Ascending aorta (tissue), 2 donors: Measurements from ENCODE around the gene MIS18BP1. TPM values are rescaled to one million over a fixed set of nuclear protein-coding genes. Genes with fewer than 3 reads are reported as not detected.

Source experiments
- DNase-seq, 2 donors: peaks; one replicate each; pipeline ENCODE4 v3.0.0-alpha.2; 2019; ENCODE audit warnings: low spot score in 2 of 2
- H3K27ac ChIP-seq, 2 donors: fragments of 200-600 bp; sonication (generic); one replicate each; pipeline ENCODE4 v1.5.1; 2016 to 2017; ENCODE audit warnings: mild to moderate bottlenecking in 1 of 2
- H3K27me3 ChIP-seq: fragments of 200-600 bp; sonication (generic); one replicate; pipeline ENCODE4 v1.5.1; 2017
- H3K36me3 ChIP-seq, 2 donors: fragments of 200-600 bp; sonication (generic); one replicate each; pipeline ENCODE4 v1.5.1; 2016
- H3K4me1 ChIP-seq, 2 donors: fragments of 200-600 bp; sonication (generic); one replicate each; pipeline ENCODE4 v1.5.1; 2016 to 2017; ENCODE audit warnings: mild to moderate bottlenecking in 1 of 2
- H3K4me3 ChIP-seq, 2 donors: fragments of 200-600 bp; sonication (generic); one replicate each; pipeline ENCODE4 v1.5.1; 2016 to 2017; ENCODE audit warnings: mild to moderate bottlenecking in 1 of 2
- H3K9me3 ChIP-seq, 2 donors: fragments of 200-600 bp; sonication (generic); one replicate each; pipeline ENCODE4 v1.5.1; 2016
- CTCF ChIP-seq, 3 experiments: fragments of 200-600 bp in 2 of 3; fragments of 450-650 bp in 1 of 3; sonication (generic) in 2 of 3; IDR thresholded peaks; one replicate each; pipeline ENCODE4 v1.5.1; 2016 to 2019; ENCODE audit warnings: antibody characterized with exemption in 3 of 3, mild to moderate bottlenecking in 1 of 3, moderate library complexity in 1 of 3
- intact Hi-C: fragments of 100-400 bp; cut with DNase I; formaldehyde crosslinking; loops from one replicate; pipeline ENCODE4 v1.15.1; 2023
- total RNA-seq: library from RNA; depleted of rRNA; stranded (reverse); fragments of >200 nt; gene quantifications from one replicate; pipeline ENCODE4 v1.1.0, GENCODE V29; 2016

MIS18BP1 gene
- total RNA-seq, 1 donor from 2014 or later, result 35.9 TPM

GRCh38 chr14:45212231-45212630 is 40.8 kb downstream of the MIS18BP1 start:
- Histone ChIP-seq H3K27me3 (no peaks in the 10 kb centered on the region), H3K27ac (no peak overlapping the region), H3K4me3 (no peak overlapping the region), H3K36me3 (peaks cover 12 to 30% of the 10 kb centered on the region in 2 donors), H3K4me1 (no peaks in the 10 kb centered on the region), H3K9me3 (no peaks in the 10 kb centered on the region)
- no peak for TF ChIP-seq CTCF (IDR thresholded peaks at IDR 0.05)
- no peak for DNase-seq
- intact Hi-C loops, result no loop called here

- no peaks in the 10 kb centered on the region for H3K4me1 ChIP-seq
- H3K36me3 ChIP-seq, result peaks cover 10 to 34% of the 10 kb centered on the region in 2 donors
- DNase-seq, result no peak
- H3K4me3 ChIP-seq, result no peak overlapping the region
- no peak for TF ChIP-seq CTCF (IDR thresholded peaks at IDR 0.05)
- H3K27me3 ChIP-seq, result no peaks in the 10 kb centered on the region
- no peak overlapping the region for H3K27ac ChIP-seq
- H3K9me3 ChIP-seq, result no peaks in the 10 kb centered on the region
- intact Hi-C loops, result no loop called here
Measured at GRCh38 chr14:45211295-45211694, 41.7 kb downstream of the MIS18BP1 start.

- no peak for TF ChIP-seq CTCF (IDR thresholded peaks at IDR 0.05)
Measured at GRCh38 chr14:45210159-45210558, 42.8 kb downstream of the MIS18BP1 start.

GRCh38 chr14:45204241-45204640 is 48.8 kb downstream of the MIS18BP1 start:
- Histone ChIP-seq H3K27me3 (no peaks in the 10 kb centered on the region), H3K4me1 (no peaks in the 10 kb centered on the region), H3K9me3 (no peaks in the 10 kb centered on the region), H3K4me3 (no peak overlapping the region), H3K36me3 (peaks cover 7 to 25% of the 10 kb centered on the region in 2 donors), H3K27ac (no peak overlapping the region)
- intact Hi-C loops, result no loop called here
- DNase-seq, result no peak
- no peak for TF ChIP-seq CTCF (IDR thresholded peaks at IDR 0.05)

More at GRCh38 chr14:45210159-45210558, 42.8 kb downstream of the MIS18BP1 start:
- Histone ChIP-seq H3K27ac (no peak overlapping the region), H3K4me3 (no peak overlapping the region), H3K27me3 (no peaks in the 10 kb centered on the region), H3K9me3 (no peaks in the 10 kb centered on the region), H3K36me3 (peaks cover 11 to 35% of the 10 kb centered on the region in 2 donors), H3K4me1 (no peaks in the 10 kb centered on the region)
- intact Hi-C loops, result no loop called here
- no peak for DNase-seq

- H3K4me1 ChIP-seq, result no peaks in the 10 kb centered on the region
- H3K27ac ChIP-seq, result no peak overlapping the region
- TF ChIP-seq CTCF (IDR thresholded peaks at IDR 0.05), result no peak
- intact Hi-C loops, result no loop called here
- DNase-seq, result no peak
- peaks cover 3 to 13% of the 10 kb centered on the region in 2 donors for H3K36me3 ChIP-seq
- H3K9me3 ChIP-seq, result no peaks in the 10 kb centered on the region
- H3K4me3 ChIP-seq, result no peak overlapping the region
- no peaks in the 10 kb centered on the region for H3K27me3 ChIP-seq
Measured at GRCh38 chr14:45201905-45202304, 51.1 kb downstream of the MIS18BP1 start.

- TF ChIP-seq CTCF (IDR thresholded peaks at IDR 0.05), result no peak
- Histone ChIP-seq H3K36me3 (peaks cover 0 to 6% of the 10 kb centered on the region in 2 donors), H3K27me3 (no peaks in the 10 kb centered on the region), H3K9me3 (no peaks in the 10 kb centered on the region), H3K27ac (no peak overlapping the region), H3K4me1 (no peaks in the 10 kb centered on the region), H3K4me3 (no peak overlapping the region)
- intact Hi-C loops, result no loop called here
- no peak for DNase-seq
Measured at GRCh38 chr14:45199230-45199629, 53.8 kb downstream of the MIS18BP1 start.
